ENCODE data around the gene SLC9A2. TPM values are rescaled to one million over a fixed set of nuclear protein-coding genes. Genes with fewer than 3 reads are reported as not detected.

The SLC9A2 gene
- total RNA-seq, 4 donors from 2014 or later: 61.7 to 151 (median 80.6) TPM

DNA sequence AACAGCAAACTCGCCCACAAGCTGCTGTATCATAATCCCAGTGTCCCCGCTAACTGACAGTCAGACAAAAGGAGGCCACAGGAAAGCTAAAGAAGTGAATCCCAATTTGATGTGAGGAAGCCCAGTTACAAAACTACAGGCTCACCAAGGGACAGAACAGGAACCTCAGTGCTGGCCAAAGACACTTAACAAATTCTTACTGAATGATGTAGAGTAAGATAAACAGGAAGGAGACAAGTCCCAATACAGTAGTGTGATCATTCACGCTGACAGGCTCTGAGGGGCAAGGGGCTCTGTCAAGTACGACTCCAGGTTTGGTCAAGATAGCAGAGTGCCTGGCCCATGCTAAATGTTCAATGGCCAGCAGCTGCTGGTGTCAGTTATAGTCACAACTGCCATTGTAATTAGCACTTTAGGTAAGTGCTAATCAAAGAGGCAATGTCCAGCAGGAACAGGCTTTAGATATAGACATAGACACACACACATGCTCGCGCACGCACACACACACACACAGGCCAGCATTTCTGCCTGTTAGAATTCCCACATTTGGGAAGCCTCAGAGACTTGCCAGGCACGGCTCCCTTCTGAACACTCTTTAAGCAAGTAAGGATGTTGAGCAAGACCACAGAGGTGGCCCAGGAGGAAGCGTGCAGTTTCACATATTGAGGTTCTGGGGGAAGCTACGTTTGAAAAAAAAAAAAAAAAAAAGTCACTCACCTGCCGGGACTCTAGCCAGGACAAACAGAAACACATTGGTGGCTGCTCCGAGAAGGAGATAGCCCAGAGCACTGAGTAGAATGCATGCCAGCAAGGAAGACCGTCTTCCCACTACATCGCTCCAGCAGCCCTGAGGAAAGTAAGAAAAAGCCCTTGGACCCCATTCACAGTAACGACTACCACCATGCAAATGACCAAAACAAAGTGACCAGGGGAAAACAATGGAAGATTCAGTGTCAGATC, 107.1 kb downstream of the SLC9A2 start:
- intact Hi-C loops (cut with DNase I; ENCODE audit: low total_unique reads): no loop called here
- H3K36me3 ChIP-seq: peaks cover 0 to 60% (median 20%) of the 10 kb centered on the region in 4 donors
- 66 to 71% methylated on average over 8 to 15 of the region's 15 CpGs for WGBS, 2 donors (ENCODE audit: low coverage in 1 of 2)
- H3K4me3 ChIP-seq: no peak overlapping the region
- no peaks in the 10 kb centered on the region for H3K4me1 ChIP-seq
- H3K27ac ChIP-seq: no peak overlapping the region
- no peak for TF ChIP-seq POLR2A (IDR thresholded peaks at IDR 0.05)
- TF ChIP-seq, protein P1, sequence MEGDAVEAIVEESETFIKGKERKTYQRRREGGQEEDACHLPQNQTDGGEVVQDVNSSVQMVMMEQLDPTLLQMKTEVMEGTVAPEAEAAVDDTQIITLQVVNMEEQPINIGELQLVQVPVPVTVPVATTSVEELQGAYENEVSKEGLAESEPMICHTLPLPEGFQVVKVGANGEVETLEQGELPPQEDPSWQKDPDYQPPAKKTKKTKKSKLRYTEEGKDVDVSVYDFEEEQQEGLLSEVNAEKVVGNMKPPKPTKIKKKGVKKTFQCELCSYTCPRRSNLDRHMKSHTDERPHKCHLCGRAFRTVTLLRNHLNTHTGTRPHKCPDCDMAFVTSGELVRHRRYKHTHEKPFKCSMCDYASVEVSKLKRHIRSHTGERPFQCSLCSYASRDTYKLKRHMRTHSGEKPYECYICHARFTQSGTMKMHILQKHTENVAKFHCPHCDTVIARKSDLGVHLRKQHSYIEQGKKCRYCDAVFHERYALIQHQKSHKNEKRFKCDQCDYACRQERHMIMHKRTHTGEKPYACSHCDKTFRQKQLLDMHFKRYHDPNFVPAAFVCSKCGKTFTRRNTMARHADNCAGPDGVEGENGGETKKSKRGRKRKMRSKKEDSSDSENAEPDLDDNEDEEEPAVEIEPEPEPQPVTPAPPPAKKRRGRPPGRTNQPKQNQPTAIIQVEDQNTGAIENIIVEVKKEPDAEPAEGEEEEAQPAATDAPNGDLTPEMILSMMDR (IDR thresholded peaks at IDR 0.05): no peak
- TF ChIP-seq EP300 (IDR thresholded peaks at IDR 0.05; ENCODE audit: low read depth): no peak
- TF ChIP-seq POLR2AphosphoS5 (IDR thresholded peaks at IDR 0.05): no peak
- H3K27me3 ChIP-seq: no peaks in the 10 kb centered on the region
- no peak for DNase-seq
- no peaks in the 10 kb centered on the region for H3K9me3 ChIP-seq
- in situ Hi-C loops (cut with MboI; ENCODE audit: low pct_ligation_motif_present in 1 of 4, low pct_unique_long_range_greater_than_20kb in 1 of 4, low sequenced_read_pairs in 3 of 4): no loop called here

DNA sequence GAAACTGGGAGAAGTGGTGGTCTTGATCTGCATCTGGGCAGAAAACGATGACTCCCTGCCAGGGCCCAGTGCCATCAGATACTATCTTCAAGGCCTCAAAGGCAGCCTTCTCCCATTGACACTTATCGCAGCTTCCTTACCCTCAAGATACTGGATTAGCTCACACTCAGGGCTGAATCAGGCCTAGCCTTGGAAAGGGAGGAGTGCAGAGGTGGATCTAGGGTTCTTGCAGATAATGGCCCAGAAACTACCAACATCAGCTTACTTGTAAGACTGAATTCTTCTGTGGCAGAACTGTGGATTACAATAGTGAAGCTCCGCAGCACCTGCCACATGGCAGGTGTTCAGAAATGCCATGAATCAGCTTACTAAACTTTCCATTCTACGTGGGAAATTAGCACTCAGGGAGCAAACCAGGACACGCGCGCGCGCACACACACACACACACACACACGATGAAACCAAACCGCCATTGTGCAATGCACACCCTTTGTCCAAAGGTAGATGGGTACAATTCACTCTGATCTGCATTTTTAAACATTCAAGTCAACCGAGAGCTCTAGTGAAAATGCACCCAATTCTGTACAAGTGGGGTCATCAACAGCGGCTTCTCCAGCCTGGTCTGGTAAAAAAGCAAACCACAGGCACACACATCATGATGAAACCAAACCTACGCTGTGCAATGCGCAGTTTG, 116.2 kb downstream of the SLC9A2 start:
- Histone ChIP-seq H3K27me3 (no peaks in the 10 kb centered on the region), H3K36me3 (peaks cover 0 to 13% (median 7%) of the 10 kb centered on the region in 4 donors), H3K27ac (peak overlapping the region; percentile 88 to 92 (median 90)), H3K9me3 (no peaks in the 10 kb centered on the region), H3K4me3 (peak overlapping the region; percentile 82 to 97 (median 92)), H3K4me1 (peaks cover 11 to 22% (median 13%) of the 10 kb centered on the region in 4 donors)
- 55% methylated on average over 15 of the region's 15 CpGs; no CpG with 5 or more reads in 1 of the 2 donors for WGBS, 2 donors (ENCODE audit: low coverage in 1 of 2)
- TF ChIP-seq, protein P1 (IDR thresholded peaks at IDR 0.05): no peak
- TF ChIP-seq POLR2AphosphoS5 (IDR thresholded peaks at IDR 0.05) (no peak), EP300 (IDR thresholded peaks at IDR 0.05; ENCODE audit: low read depth) (no peak), POLR2A (IDR thresholded peaks at IDR 0.05) (no peak)
- in situ Hi-C loops (cut with MboI; ENCODE audit: low pct_ligation_motif_present in 1 of 4, low pct_unique_long_range_greater_than_20kb in 1 of 4, low sequenced_read_pairs in 3 of 4) (no loop called here), intact Hi-C loops (cut with DNase I; ENCODE audit: low total_unique reads) (no loop called here)
- peak; percentile 49 for DNase-seq

DNA sequence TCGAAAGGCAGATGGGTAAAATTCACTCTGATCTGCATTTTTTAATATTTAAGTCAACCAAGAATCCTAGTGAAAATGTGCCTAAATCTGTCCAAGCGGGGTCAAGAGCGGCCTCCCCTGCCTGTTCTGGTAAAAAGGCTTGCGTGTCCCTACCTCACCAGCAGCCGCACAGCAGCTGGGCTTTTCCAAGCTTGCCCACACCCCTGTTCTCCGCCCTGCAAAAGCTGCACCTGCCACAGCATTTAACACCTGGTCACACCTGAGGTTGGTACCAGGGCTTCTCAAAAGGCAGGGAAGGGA, 116.7 kb downstream of the SLC9A2 start:
- 10% methylated on average over 6 of the region's 6 CpGs; no CpG with 5 or more reads in 1 of the 2 donors for WGBS, 2 donors (ENCODE audit: low coverage in 1 of 2)
- Histone ChIP-seq H3K4me3 (peak overlapping the region; percentile 82 to 97 (median 92)), H3K27me3 (no peaks in the 10 kb centered on the region), H3K36me3 (peaks cover 0 to 8% (median 4%) of the 10 kb centered on the region in 4 donors), H3K9me3 (no peaks in the 10 kb centered on the region), H3K4me1 (peaks cover 11 to 22% (median 13%) of the 10 kb centered on the region in 4 donors), H3K27ac (peak overlapping the region; percentile 88 to 92 (median 90))
- intact Hi-C loops (cut with DNase I; ENCODE audit: low total_unique reads): no loop called here
- no peak for DNase-seq
- in situ Hi-C loops (cut with MboI; ENCODE audit: low pct_ligation_motif_present in 1 of 4, low pct_unique_long_range_greater_than_20kb in 1 of 4, low sequenced_read_pairs in 3 of 4): no loop called here
- TF ChIP-seq POLR2AphosphoS5 (IDR thresholded peaks at IDR 0.05) (no peak), POLR2A (IDR thresholded peaks at IDR 0.05) (no peak), EP300 (IDR thresholded peaks at IDR 0.05; ENCODE audit: low read depth) (no peak)
- TF ChIP-seq, protein P1 (IDR thresholded peaks at IDR 0.05): no peak
